ENCODE results near the gene SMIM5. TPM values are rescaled to one million over a fixed set of nuclear protein-coding genes. Genes with fewer than 3 reads are reported as not detected.

Gene SMIM5
- total and polyA plus RNA-seq, 2 of the 13 experiments (the other 11 are each of a cell fraction or from before 2014, with no cell fraction given), result not detected

DNA sequence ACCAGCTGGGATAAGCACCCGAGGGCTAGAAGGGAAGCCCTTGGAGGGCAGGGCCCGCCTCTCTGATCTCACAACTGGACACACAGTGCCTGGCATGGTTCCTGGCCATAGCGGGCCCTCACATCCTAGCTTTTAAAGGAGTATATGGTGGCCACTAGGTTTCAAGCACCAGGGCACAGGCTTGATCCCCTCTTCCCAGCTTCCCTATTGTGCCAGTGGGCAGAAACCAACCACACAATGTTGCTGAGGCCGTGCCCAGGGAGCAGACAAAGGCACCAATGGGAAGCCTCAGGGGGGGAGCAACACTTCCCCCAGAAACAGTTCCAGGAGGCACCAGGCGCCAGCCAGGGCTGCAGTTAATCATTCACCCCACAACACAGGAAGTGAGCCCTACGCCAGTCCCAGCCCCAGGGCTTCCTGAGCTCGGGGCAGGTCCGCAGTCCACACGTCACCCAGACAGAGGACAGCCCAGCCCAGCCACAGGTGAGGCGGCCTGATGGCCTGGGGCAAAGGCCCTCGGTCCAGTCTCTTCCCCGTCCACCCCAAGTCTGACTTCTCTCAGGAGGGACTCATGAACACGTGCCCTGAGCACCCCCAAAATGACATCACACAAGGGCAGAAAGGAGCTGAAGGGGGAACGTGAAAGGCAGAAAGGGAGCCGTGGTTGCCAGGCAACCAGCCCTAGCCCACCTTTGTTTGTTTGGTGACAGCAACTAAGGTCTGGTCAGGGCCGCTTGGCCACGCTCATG lies 12.8 kb downstream of the SMIM5 start (continued):
- TF ChIP-seq, protein P1, sequence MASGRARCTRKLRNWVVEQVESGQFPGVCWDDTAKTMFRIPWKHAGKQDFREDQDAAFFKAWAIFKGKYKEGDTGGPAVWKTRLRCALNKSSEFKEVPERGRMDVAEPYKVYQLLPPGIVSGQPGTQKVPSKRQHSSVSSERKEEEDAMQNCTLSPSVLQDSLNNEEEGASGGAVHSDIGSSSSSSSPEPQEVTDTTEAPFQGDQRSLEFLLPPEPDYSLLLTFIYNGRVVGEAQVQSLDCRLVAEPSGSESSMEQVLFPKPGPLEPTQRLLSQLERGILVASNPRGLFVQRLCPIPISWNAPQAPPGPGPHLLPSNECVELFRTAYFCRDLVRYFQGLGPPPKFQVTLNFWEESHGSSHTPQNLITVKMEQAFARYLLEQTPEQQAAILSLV (CRISPR knock-in tag; IDR thresholded peaks at IDR 0.05; ENCODE audit: borderline replicate concordance), result peak; percentile 61; the same call in 1 of the 2 replicates
- TF ChIP-seq, protein P2, sequence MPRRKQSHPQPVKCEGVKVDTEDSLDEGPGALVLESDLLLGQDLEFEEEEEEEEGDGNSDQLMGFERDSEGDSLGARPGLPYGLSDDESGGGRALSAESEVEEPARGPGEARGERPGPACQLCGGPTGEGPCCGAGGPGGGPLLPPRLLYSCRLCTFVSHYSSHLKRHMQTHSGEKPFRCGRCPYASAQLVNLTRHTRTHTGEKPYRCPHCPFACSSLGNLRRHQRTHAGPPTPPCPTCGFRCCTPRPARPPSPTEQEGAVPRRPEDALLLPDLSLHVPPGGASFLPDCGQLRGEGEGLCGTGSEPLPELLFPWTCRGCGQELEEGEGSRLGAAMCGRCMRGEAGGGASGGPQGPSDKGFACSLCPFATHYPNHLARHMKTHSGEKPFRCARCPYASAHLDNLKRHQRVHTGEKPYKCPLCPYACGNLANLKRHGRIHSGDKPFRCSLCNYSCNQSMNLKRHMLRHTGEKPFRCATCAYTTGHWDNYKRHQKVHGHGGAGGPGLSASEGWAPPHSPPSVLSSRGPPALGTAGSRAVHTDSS (CRISPR knock-in tag; conservative IDR thresholded peaks at IDR 0.05), result no peak
- TF ChIP-seq ZNF350 (CRISPR knock-in tag; IDR thresholded peaks at IDR 0.05; ENCODE audit: borderline replicate concordance, low read depth), result peak; percentile 98
- TF ChIP-seq ZNF607 (CRISPR knock-in tag; IDR thresholded peaks at IDR 0.05; ENCODE audit: borderline replicate concordance), result no peak; the same call in 1 of the 2 replicates
- TF ChIP-seq, protein P3, sequence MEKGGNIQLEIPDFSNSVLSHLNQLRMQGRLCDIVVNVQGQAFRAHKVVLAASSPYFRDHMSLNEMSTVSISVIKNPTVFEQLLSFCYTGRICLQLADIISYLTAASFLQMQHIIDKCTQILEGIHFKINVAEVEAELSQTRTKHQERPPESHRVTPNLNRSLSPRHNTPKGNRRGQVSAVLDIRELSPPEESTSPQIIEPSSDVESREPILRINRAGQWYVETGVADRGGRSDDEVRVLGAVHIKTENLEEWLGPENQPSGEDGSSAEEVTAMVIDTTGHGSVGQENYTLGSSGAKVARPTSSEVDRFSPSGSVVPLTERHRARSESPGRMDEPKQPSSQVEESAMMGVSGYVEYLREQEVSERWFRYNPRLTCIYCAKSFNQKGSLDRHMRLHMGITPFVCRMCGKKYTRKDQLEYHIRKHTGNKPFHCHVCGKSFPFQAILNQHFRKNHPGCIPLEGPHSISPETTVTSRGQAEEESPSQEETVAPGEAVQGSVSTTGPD (CRISPR knock-in tag; IDR thresholded peaks at IDR 0.05), result no peak
- TF ChIP-seq, protein P4, sequence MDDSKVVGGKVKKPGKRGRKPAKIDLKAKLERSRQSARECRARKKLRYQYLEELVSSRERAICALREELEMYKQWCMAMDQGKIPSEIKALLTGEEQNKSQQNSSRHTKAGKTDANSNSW (CRISPR knock-in tag; IDR thresholded peaks at IDR 0.05; ENCODE audit: borderline replicate concordance), result no peak; the same call in 1 of the 2 replicates
- TF ChIP-seq ZNF343 (CRISPR knock-in tag; IDR thresholded peaks at IDR 0.05), result no peak
- no peak for TF ChIP-seq REPIN1 (CRISPR knock-in tag; IDR thresholded peaks at IDR 0.05; ENCODE audit: borderline replicate concordance, low read depth)
- TF ChIP-seq ZNF775 (CRISPR knock-in tag; IDR thresholded peaks at IDR 0.05; ENCODE audit: borderline replicate concordance), result 0 out of 2 replicates have a peak, but pooled peaks have one; percentile 60
- no peak for TF ChIP-seq TCF12 (IDR thresholded peaks at IDR 0.05)
- TF ChIP-seq TCF12 (CRISPR knock-in tag; IDR thresholded peaks at IDR 0.05), result no peak
- TF ChIP-seq FOSL1 (CRISPR knock-in tag; IDR thresholded peaks at IDR 0.05; ENCODE audit: borderline replicate concordance), result no peak
- TF ChIP-seq, protein P5, sequence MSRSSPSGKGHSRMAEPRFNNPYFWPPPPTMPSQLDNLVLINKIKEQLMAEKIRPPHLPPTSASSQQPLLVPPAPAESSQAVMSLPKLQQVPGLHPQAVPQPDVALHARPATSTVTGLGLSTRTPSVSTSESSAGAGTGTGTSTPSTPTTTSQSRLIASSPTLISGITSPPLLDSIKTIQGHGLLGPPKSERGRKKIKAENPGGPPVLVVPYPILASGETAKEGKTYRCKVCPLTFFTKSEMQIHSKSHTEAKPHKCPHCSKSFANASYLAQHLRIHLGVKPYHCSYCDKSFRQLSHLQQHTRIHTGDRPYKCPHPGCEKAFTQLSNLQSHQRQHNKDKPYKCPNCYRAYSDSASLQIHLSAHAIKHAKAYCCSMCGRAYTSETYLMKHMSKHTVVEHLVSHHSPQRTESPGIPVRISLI (CRISPR knock-in tag; IDR thresholded peaks at IDR 0.05; ENCODE audit: borderline replicate concordance), result no peak
- TF ChIP-seq U2AF1 (optimal IDR thresholded peaks at IDR 0.05; ENCODE audit: low read depth, low read length), result no peak
- peak; percentile 74 for TF ChIP-seq CREM (IDR thresholded peaks at IDR 0.05)
- TF ChIP-seq CREM (CRISPR knock-in tag; IDR thresholded peaks at IDR 0.05), result no peak
- TF ChIP-seq ZNF335 (CRISPR knock-in tag; IDR thresholded peaks at IDR 0.05), result peak; percentile 78; the same call in 1 of the 2 replicates
- TF ChIP-seq, protein P6, sequence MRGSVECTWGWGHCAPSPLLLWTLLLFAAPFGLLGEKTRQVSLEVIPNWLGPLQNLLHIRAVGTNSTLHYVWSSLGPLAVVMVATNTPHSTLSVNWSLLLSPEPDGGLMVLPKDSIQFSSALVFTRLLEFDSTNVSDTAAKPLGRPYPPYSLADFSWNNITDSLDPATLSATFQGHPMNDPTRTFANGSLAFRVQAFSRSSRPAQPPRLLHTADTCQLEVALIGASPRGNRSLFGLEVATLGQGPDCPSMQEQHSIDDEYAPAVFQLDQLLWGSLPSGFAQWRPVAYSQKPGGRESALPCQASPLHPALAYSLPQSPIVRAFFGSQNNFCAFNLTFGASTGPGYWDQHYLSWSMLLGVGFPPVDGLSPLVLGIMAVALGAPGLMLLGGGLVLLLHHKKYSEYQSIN (CRISPR knock-in tag; IDR thresholded peaks at IDR 0.05; ENCODE audit: borderline replicate concordance), result no peak
- peak; percentile 98 for TF ChIP-seq ZNF337 (CRISPR knock-in tag; IDR thresholded peaks at IDR 0.05; ENCODE audit: borderline replicate concordance, low read depth)
- TF ChIP-seq, protein P7, sequence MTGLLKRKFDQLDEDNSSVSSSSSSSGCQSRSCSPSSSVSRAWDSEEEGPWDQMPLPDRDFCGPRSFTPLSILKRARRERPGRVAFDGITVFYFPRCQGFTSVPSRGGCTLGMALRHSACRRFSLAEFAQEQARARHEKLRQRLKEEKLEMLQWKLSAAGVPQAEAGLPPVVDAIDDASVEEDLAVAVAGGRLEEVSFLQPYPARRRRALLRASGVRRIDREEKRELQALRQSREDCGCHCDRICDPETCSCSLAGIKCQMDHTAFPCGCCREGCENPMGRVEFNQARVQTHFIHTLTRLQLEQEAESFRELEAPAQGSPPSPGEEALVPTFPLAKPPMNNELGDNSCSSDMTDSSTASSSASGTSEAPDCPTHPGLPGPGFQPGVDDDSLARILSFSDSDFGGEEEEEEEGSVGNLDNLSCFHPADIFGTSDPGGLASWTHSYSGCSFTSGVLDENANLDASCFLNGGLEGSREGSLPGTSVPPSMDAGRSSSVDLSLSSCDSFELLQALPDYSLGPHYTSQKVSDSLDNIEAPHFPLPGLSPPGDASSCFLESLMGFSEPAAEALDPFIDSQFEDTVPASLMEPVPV (CRISPR knock-in tag; IDR thresholded peaks at IDR 0.05), result peak; percentile 64; the same call in 1 of the 2 replicates

Data from HepG2 (cell line).